Stimulated activated CD8-positive, alpha-beta memory T cell treated with anti-CD3 and anti-CD28 coated beads, Interleukin-4, amount 100 ng/mL, for 1 hour (primary cell): ENCODE data around the gene SMPD4.
"Not testable (repeated sequence)": the region's sequence is repeated elsewhere in the genome, so short reads cannot be mapped to it uniquely, and the experiment has no call there.

Experiments used
- DNase-seq, 2 donors: peaks; one replicate each; pipeline ENCODE4 v3.0.0-alpha.2; 2020; ENCODE audit warnings: low read depth in 2 of 2, low spot score in 1 of 2

The SMPD4 gene

GRCh38 chr2:130187859-130188792 is 6.7 kb upstream of the SMPD4 start:
- not testable (repeated sequence) for DNase-seq

- DNase-seq, result no peak
Observed at GRCh38 chr2:130187268-130187667, 5.9 kb upstream of the SMPD4 start.

DNA sequence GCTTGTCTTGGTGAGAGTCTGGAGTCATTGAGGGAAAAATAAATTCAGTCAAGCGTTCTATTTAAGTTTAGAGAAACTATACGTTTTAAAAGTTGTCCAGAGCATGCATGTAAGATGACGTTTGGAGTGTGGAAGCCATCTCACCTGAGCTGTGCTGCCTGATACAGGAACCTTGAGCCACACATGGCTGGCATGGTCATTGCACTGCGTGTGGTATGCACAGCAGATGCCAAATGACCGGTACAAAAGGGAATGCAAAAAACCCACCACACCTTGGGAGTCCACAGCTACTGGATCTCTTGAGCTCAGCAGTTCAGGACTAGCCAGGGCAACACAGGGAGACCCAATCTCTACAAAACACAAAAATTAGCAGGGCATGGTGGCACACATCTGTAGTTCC is 5.0 kb upstream of the SMPD4 start:
- DNase-seq, result no peak

DNA sequence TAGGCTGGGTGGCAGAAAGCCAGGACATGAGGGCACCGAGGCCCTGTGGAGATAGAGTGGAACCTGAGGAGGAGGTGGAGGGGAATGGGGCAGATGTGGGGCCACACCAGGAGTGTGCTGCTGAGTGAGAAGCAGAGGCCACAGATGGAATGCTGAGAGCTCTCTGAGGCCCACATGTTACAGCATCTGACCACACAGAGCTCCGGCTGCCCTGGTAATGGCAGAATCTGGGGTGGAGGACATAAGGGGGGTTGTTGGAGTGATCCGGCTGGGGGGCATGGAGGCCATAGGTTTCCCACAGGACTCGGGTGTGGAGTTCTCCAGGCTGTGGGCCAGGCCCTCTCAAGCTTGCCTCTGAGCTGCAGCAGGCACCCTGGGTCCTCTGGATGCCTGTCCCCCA is 4.5 kb upstream of the SMPD4 start:
- DNase-seq, result no peak

GRCh38 chr2:130185436-130185835 is 4.0 kb upstream of the SMPD4 start:
- DNase-seq, result no peak

- no peak for DNase-seq
Observed at GRCh38 chr2:130183512-130184373, 2.3 kb upstream of the SMPD4 start.

GRCh38 chr2:130182826-130183511 is 1.6 kb upstream of the SMPD4 start:
- DNase-seq, result not testable (repeated sequence)

DNA sequence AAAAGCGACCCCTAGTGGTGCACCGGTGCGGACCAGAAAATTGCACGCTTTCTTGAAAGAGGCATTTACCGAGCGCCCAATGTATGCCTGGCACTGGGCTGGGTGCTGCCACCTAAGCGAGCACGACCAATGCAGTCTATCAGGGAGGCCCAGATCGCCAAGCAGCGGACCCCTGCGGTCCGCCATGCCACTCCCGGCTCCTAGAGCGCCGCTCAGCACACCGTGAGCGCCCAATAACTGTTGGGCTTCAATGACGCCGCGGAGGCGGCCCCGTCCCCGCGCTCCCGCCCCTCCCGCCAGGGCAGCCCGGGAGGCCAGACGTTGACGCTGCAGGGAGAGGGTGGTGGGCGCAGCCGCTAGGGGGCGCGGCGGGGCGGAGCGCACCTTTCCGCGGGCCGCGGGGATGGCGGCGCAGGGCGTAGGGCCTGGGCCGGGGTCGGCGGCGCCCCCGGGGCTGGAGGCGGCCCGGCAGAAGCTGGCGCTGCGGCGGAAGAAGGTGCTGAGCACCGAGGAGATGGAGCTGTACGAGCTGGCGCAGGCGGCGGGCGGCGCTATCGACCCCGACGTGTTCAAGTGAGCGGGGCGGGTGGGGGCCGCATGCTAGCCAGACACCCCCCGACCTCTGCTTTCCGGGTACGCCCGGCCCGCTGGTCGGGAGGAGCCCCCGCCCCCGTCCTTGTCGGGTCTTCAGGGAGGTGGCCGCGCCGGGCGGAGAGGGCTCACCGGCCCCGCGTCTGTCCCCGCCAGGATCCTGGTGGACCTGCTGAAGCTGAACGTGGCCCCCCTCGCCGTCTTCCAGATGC is 679 bp upstream of the SMPD4 start, which contains the start of gene MZT2B:
Gene MZT2B, plus strand, starts transcription at position 383 of the 803 bp plus-strand sequence. Its CDS starts 21 bp downstream, at position 404.
- DNase-seq, result peak; percentile 66 to 77

DNA sequence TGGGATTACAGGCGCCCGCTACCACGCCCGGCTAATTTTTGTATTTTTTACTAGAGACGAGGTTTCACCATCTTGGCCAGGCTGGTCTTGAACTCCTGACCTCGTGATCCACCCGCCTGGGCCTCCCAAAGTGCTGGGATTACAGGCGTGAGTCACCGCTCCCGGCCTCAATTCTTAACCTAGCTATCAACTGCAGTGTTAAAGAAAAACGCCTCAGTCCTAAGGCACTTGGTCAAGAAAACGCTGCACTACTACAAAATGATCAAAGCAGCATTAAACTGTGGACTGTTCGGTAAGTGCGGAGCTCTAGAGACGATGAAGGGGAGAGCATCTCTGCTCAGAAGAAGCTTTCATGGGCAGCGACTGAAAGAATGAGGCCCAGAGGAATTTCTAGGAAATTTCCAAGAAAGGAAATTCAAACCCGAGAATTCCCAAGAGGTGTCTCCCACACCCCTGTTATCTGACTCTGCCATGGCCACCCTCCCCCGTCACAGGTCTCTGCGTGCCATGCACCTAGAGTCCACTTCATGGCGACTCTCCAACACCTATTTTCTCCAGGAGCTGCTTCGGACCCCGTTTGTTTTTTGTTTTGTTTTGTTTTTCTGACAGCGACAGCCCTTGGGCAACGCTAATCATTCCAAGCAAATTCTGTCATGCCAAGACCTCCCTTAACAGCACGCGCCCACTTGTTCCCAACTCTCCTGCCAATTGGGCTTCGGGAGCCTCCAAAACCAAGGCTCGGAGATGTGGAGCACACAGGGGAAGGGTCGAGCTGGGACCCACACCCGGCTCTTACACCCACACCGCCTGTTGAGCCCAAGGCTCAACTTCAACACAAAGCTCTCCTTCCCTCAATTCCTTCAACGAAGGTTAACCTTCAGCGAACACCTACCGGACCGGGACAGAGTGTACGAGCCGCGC is 738 bp downstream of the SMPD4 start:
- DNase-seq, result not testable (repeated sequence)

- DNase-seq, result not testable (repeated sequence)
Observed at GRCh38 chr2:130174866-130175265, 6.5 kb downstream of the SMPD4 start.

DNA sequence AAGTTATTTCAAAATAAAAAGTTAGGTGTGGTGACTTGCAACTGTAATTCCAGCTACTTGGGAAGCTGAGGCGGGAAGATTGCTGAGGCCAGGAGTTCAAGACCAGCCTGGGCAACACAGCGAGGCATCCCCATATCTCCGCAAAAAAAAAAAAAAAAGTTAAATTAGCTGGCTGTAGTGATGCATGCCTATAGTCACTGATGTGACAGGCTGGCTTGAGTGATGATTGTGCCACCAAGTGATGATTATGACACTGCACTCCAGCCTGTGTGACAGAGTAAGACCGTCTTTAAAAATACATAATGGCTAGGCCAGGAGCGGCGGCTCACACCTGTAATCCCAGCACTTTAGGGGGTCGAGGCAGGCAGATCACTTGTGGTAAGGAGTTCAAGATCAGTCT is 11.5 kb downstream of the SMPD4 start:
- DNase-seq, result no peak

GRCh38 chr2:130169163-130169562 is 12.2 kb downstream of the SMPD4 start:
- not testable (repeated sequence) for DNase-seq

DNA sequence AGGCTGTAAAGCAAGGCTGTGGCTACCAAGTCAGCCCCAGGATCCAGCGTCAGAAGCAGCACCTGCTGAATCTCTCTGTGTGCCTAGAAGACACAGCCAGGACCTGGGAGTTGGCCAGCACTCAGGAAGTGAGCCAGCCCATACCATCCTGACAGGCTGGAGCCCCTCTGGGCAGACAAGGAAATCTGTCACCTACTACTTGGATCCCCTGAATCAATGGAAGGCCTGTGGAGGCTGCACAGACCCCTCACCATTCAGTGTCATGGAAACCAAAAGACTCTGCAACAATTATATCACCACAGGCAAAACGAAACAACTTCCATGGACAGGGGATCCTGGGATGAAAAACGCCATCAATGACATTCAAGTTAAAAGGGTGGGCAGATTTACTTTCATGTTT is 14.8 kb downstream of the SMPD4 start:
- DNase-seq, result not testable (repeated sequence)

GRCh38 chr2:130165293-130166016 is 15.9 kb downstream of the SMPD4 start:
- no peak for DNase-seq

DNA sequence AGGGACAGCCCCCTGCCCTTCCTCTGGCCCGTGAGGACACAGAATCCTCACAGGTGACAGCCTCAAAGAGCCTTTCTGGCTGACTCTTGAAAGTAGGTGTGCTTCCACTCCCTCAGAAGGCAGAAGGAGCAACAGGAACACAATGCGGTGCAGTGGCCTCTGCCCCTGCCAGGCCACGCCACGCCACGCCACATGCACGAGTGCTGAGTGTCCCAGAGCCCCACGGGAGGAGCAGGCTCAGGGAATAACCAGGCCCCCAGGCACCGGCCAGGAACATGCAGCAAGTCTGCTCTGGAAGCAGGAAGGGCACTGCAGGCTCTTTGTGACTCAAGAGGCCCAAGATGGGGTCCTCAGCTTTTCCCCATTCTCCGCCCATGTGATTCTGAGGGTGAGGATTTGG is 18.4 kb downstream of the SMPD4 start:
- DNase-seq, result no peak

DNA sequence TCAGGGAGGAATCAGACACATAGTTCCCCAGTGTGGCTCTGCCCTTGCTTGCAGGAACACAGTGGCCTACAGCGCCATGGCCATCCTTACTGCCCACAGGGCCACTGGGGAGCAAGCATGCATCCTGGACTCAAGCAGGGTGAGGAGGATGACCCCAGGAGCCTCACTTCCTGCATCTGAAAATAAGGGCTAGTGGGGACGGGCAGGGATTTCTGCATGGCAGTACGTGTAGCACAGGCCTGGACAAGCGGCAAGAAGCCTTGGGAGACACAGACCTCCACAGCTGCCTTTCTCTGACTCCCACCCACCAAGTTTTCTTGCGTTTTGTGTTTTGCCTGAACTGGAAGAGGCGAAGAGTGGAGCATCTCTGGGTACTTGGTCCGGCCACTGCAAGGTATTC is 18.9 kb downstream of the SMPD4 start:
- not testable (repeated sequence) for DNase-seq

GRCh38 chr2:130160838-130161705 is 20.3 kb downstream of the SMPD4 start:
- not testable (repeated sequence) for DNase-seq

GRCh38 chr2:130160131-130160530 is 21.3 kb downstream of the SMPD4 start:
- no peak for DNase-seq
